GM12878 (cell line): Measurements from ENCODE around the gene MXI1. TPM values are rescaled to one million over a fixed set of nuclear protein-coding genes. Genes with fewer than 3 reads are reported as not detected.

Source experiments
- ATAC-seq: fragments of 200-7000 bp; cut with Tn5 transposase; 3 replicates; pipeline ENCODE4 v1.9.1; 2020; ENCODE audit warnings: mild to moderate bottlenecking, moderate library complexity
- BruUV-seq: library from RNA; stranded (reverse); fragments of 400-500 nt; replicated peaks from 2 replicates; lab custom pipeline; 2021; lab: Mats Ljungman, UMichigan
- CTCF ChIA-PET: fragments of 300-600 bp; sonication (Branson Sonifier 250); formaldehyde crosslinking; extraction: SDS; loops from one replicate; lab custom pipeline; 2021; ENCODE audit warnings: inconsistent platforms; lab: Yijun Ruan, JAX
- POLR2A ChIA-PET: fragments of 350-600 bp; formaldehyde crosslinking; extraction: SDS; loops from one replicate; lab custom pipeline; 2021; ENCODE audit warnings: inconsistent platforms; lab: Charles Lee
- RAD21 ChIA-PET: fragments of 300-600 bp; sonication (Branson Sonifier 250); formaldehyde crosslinking; loops from one replicate; lab custom pipeline; 2023; ENCODE audit warnings: antibody characterized with exemption; ENCODE audit not compliant: unreplicated experiment; lab: Charles Lee
- SMC1A ChIA-PET: fragments of 300-600 bp; sonication (Branson Sonifier 250); formaldehyde crosslinking; loops from one replicate; lab custom pipeline; 2023; ENCODE audit not compliant: unreplicated experiment, uncharacterized antibody; lab: Charles Lee
- DNase-seq: peaks from one replicate; pipeline ENCODE4 v3.0.0-alpha.2; 2011; ENCODE audit warnings: low read depth, low spot score
- FAIRE-seq: peaks from 3 replicates; lab custom pipeline; 2011; peaks lifted over from hg19 to GRCh38; lab: Jason Lieb, UNC
- H2AFZ ChIP-seq: 2 replicates; pipeline ENCODE4 v1.6.0; 2011; ENCODE audit warnings: low read depth, low read length, control low read depth; ENCODE audit not compliant: control insufficient read depth
- H3K27ac ChIP-seq: 2 replicates; pipeline ENCODE4 v1.5.1; 2011; ENCODE audit warnings: control low read depth; ENCODE audit not compliant: control insufficient read depth, insufficient read depth
- H3K27me3 ChIP-seq, 2 experiments: replicated peaks in 1 of 2; 2 replicates each; pipeline versions ENCODE4 v1.6.0 to v1.6.1; 2011; ENCODE audit warnings: low read length in 1 of 2; ENCODE audit not compliant: control insufficient read depth in 2 of 2, insufficient read depth in 2 of 2
- H3K36me3 ChIP-seq, 2 experiments: 2 replicates each; pipeline ENCODE4 v1.5.1; 2011; ENCODE audit warnings: low read length in 1 of 2; ENCODE audit not compliant: control insufficient read depth in 2 of 2, insufficient read depth in 2 of 2
- H3K4me1 ChIP-seq: 2 replicates; pipeline ENCODE4 v1.6.1; 2011; ENCODE audit warnings: mild to moderate bottlenecking, low read length, moderate library complexity, mixed read lengths; ENCODE audit not compliant: control insufficient read depth, insufficient read depth
- H3K4me2 ChIP-seq: 2 replicates; pipeline ENCODE4 v1.6.0; 2011; ENCODE audit warnings: control low read depth; ENCODE audit not compliant: control insufficient read depth, insufficient read depth
- H3K4me3 ChIP-seq: fragments of 200-600 bp; sonication (generic); 2 replicates; pipeline ENCODE4 v1.5.1; 2016
- H3K79me2 ChIP-seq: 2 replicates; pipeline ENCODE4 v1.6.0; 2011; ENCODE audit warnings: low read length; ENCODE audit not compliant: control insufficient read depth, insufficient read depth
- H3K9ac ChIP-seq: 2 replicates; pipeline ENCODE4 v1.8.0; 2011; ENCODE audit warnings: low read length, control low read depth, mixed read lengths; ENCODE audit not compliant: control insufficient read depth, insufficient read depth
- H3K9me3 ChIP-seq: replicated peaks from 3 replicates; pipeline ENCODE4 v1.5.1; 2011; ENCODE audit warnings: mild to moderate bottlenecking, low read length; ENCODE audit not compliant: control insufficient read depth, insufficient read depth
- H4K20me1 ChIP-seq: 2 replicates; pipeline ENCODE4 v1.6.0; 2011; ENCODE audit not compliant: control insufficient read depth, insufficient read depth
- BCL11A ChIP-seq: IDR thresholded peaks from 2 replicates; pipeline ENCODE4 v1.6.1; 2011; ENCODE audit warnings: low read depth, low read length
- MYB ChIP-seq: fragments of 150-350 bp; IDR thresholded peaks from 2 replicates; pipeline ENCODE4 v1.6.1; 2014; ENCODE audit warnings: mild to moderate bottlenecking, low read depth, low read length, borderline replicate concordance
- NR2F1 ChIP-seq: fragments of 450-650 bp; conservative IDR thresholded peaks from 2 replicates; pipeline ENCODE4 v1.6.1; 2017; ENCODE audit warnings: mild to moderate bottlenecking
- SPI1 ChIP-seq: IDR thresholded peaks from 2 replicates; pipeline ENCODE4 v1.6.1; 2011; ENCODE audit warnings: low read depth, mild to moderate bottlenecking, low read length, moderate library complexity, borderline replicate concordance; ENCODE audit not compliant: insufficient read depth
- WGBS: methylation state at CpG from one replicate; pipeline ENCODE4 v1.1.6; 2016; ENCODE audit warnings: low lambda C conversion rate; ENCODE audit not compliant: insufficient replicate concordance, insufficient coverage; ENCODE audit errors: missing lambda C conversion rate; 5-methylcytosine and 5-hydroxymethylcytosine counted together
- in situ Hi-C: fragments of 300-500 bp; cut with MboI; formaldehyde crosslinking; loops from 9 replicates; pipeline ENCODE4 v1.14.3; 2018; ENCODE audit warnings: mixed read lengths
- intact Hi-C: fragments of 100-400 bp; cut with micrococcal nuclease; formaldehyde crosslinking; loops from one replicate; pipeline ENCODE4 v1.14.2; 2022; ENCODE audit not compliant: unreplicated experiment
- polyA plus RNA-seq, 11 experiments: library from polyadenylated mRNA; depleted of rRNA in 4 of 11; unstranded in 6 of 11; stranded (reverse) in 5 of 11; fragments of >200 nt; fragmentation: Nextera tagmentation in 4 of 11; fragmentation: Illumina TruSeq in 1 of 11; extraction: Ambion mirVana in 4 of 11; extraction: Trizol in 1 of 11; gene quantifications; 1 replicate in 1 of 11; 2 replicates in 10 of 11; pipeline versions ENCODE4 v1.2.1 to v1.2.3, GENCODE V29; 2011 to 2016; ENCODE audit warnings: inconsistent platforms in 2 of 11, missing spikeins in 2 of 11, low read depth in 1 of 11
- total RNA-seq, 4 experiments: library from RNA; depleted of rRNA in 3 of 4; stranded (reverse); fragments of >200 nt in 3 of 4; fragmentation: Illumina TruSeq in 1 of 4; extraction: Trizol in 1 of 4; gene quantifications; 2 replicates each; pipeline versions ENCODE4 v1.2.1 to v1.2.3, GENCODE V29; 2013 to 2021

Gene MXI1
- total and polyA plus RNA-seq, 10 of the 15 experiments (the other 5 are each of a cell fraction or from before 2014, with no cell fraction given), result 0.23 to 8.0 (median 0.41) TPM

- Histone ChIP-seq H3K27ac (no peak overlapping the region), H2AFZ (no peak overlapping the region), H3K36me3 (no peaks in the 10 kb centered on the region), H3K4me1 (no peaks in the 10 kb centered on the region), H3K27me3 (no peaks in the 10 kb centered on the region), H3K9me3 (peaks cover 2% of the 10 kb centered on the region; the same call in 1 of the 3 replicates), H3K9ac (no peak overlapping the region), H3K4me3 (no peak overlapping the region), H4K20me1 (no peaks in the 10 kb centered on the region), H3K4me2 (no peak overlapping the region), H3K79me2 (no peaks in the 10 kb centered on the region)
- 82% methylated on average over 5 of the region's 5 CpGs for WGBS
- intact Hi-C loops (no loop called here), in situ Hi-C loops (no loop called here)
- no TSS peak for BruUV-seq
- ChIA-PET RAD21 (interaction anchor here (0.6 to 2.1 kb wide), 13 partner anchors 9 to 338 kb away, joined by 3 to 17 read pairs (median 4); no protein-coding TSS in a partner anchor), POLR2A (interaction anchor here (0.7 to 2.1 kb wide), 9 partner anchors 8 to 123 kb away, joined by 3 to 7 read pairs (median 4); no protein-coding TSS in a partner anchor), CTCF (interaction anchor here (0.9 to 3.5 kb wide), 13 partner anchors 8 to 266 kb away, joined by 3 to 14 read pairs (median 5); no protein-coding TSS in a partner anchor), SMC1A (interaction anchor here (0.6 to 3.6 kb wide), 21 partner anchors 8 to 266 kb away, joined by 3 to 32 read pairs (median 5); no protein-coding TSS in a partner anchor)
- no peak for TF ChIP-seq MYB
- DNase-seq (no peak), FAIRE-seq (no peak), ATAC-seq (peak; percentile 46; the same call in 2 of the 3 replicates)
Observed at GRCh38 chr10:110334061-110334656, 126.8 kb downstream of the MXI1 start.

DNA sequence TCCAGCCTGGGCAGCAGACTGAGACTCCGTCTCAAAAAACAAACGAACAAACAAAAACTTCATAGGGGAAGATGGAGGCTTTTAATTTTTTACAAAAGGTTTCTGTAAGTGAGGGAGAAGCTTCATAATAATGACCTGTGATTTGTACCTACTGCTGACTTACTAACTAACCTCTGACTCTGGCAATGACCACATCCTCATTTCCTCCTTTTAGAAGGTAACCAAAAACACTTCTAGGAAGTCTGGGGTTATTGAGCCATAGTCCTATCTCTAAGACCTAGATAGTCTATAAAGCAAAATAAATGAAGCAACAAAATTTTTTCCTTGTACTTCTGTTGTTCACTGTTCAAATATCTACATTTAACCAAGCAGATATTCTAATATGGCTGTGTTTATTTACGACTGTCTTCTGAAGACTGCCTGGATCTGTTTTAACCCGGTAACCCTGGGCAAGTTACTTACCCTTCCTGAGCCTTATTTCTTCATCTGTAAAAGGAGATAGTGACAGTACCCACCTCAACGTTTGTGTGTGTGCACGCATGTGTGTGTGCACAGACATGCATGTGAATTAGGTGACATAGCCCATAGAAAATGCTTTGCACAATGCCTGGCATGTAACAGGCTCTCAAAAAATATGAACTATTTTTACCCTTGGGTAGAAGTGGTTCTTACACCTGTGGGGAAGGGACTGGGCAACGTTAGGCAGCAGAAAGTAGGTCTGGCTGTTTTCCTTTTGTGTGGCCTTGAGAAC is 128.1 kb downstream of the MXI1 start:
- intact Hi-C loops, result no loop called here
- H3K4me1 ChIP-seq, result no peaks in the 10 kb centered on the region

More for the DNA sequence above, 128.1 kb downstream of the MXI1 start:
- Histone ChIP-seq H3K9me3 (peaks cover 2% of the 10 kb centered on the region; the same call in 1 of the 3 replicates), H3K79me2 (no peaks in the 10 kb centered on the region), H3K27me3 (no peaks in the 10 kb centered on the region), H3K36me3 (no peaks in the 10 kb centered on the region), H3K9ac (no peak overlapping the region), H4K20me1 (no peaks in the 10 kb centered on the region), H3K4me3 (no peak overlapping the region), H2AFZ (no peak overlapping the region), H3K4me2 (no peak overlapping the region), H3K27ac (no peak overlapping the region)
- 64% methylated on average over 7 of the region's 7 CpGs for WGBS
- POLR2A ChIA-PET, result interaction anchor here (0.6 to 2.1 kb wide), 5 partner anchors 8 to 121 kb away, joined by 3 to 9 read pairs (median 4); no protein-coding TSS in a partner anchor
- DNase-seq, result no peak
- BruUV-seq, result no TSS peak
- RAD21 ChIA-PET, result interaction anchor here (0.9 to 1.7 kb wide), 2 partner anchors 10 to 163 kb away, joined by 4 read pairs; no protein-coding TSS in a partner anchor
- TF ChIP-seq SPI1 (peak; percentile 57; the same call in 1 of the 2 replicates), BCL11A (no peak), NR2F1 (0 out of 2 replicates have a peak, but pooled peaks have one; percentile 49)
- ATAC-seq, result peak; percentile 76
- no peak for FAIRE-seq
- in situ Hi-C loops, result no loop called here
- CTCF ChIA-PET, result interaction anchor here (1.2 to 3.5 kb wide), 3 partner anchors 10 to 225 kb away, joined by 3 to 14 read pairs (median 11); no protein-coding TSS in a partner anchor
- SMC1A ChIA-PET, result interaction anchor here (1.1 to 3.6 kb wide), 8 partner anchors 9 to 211 kb away, joined by 3 to 32 read pairs (median 8); no protein-coding TSS in a partner anchor
